ENCODE measurements around the gene CLDN24.

- TF ChIP-seq EP300 (IDR thresholded peaks at IDR 0.05; ENCODE audit: borderline replicate concordance in 1 of 2, low read depth in 1 of 2, low read length in 1 of 2): no peak
- TF ChIP-seq USF1 (IDR thresholded peaks at IDR 0.05; ENCODE audit: borderline replicate concordance, low read depth): no peak
Measured at GRCh38 chr4:183337349-183337748, 15.1 kb upstream of the CLDN24 start.
